SK-N-MC (cell line): ENCODE data around the gene WDR62.

Source experiments
- EZH2 ChIP-seq: fragments of 200-600 bp; sonication (generic); IDR thresholded peaks from one replicate; pipeline ENCODE4 v1.6.1; 2017; ENCODE audit warnings: antibody characterized with exemption
- POLR2AphosphoS5 ChIP-seq: IDR thresholded peaks from 2 replicates; pipeline ENCODE4 v1.6.1; 2012; ENCODE audit warnings: mild to moderate bottlenecking, low read depth, low read length, borderline replicate concordance

DNA sequence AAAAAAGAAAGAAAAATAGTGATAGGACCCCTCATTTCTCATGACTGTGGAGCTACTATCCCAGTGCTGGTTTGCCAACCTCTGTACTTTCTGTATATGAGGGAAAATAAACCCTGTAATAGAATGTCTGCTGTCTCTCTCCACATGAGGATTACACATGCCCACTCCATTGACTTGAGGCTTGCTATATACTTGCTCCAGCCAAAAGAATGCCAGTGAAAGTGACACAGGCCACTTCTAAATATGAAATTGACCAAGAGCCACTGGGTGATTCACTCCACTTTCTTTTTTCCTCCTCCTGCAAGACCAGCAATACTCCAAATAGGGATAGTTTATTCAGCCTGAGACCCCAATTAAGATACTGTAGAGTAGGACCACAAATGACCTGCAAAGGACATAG lies 6.9 kb upstream of the WDR62 start:
- no peak for TF ChIP-seq EZH2
- TF ChIP-seq POLR2AphosphoS5 = no peak
